Immature natural killer cell (primary cell): ENCODE data around the gene CGB2. TPM values are rescaled to one million over a fixed set of nuclear protein-coding genes. Genes with fewer than 3 reads are reported as not detected.

Source experiments
- DNase-seq, 3 donors: peaks; one replicate each; pipeline ENCODE4 v3.0.0; 2022; ENCODE audit warnings: mixed read lengths in 1 of 3
- H3K27ac Mint-ChIP-seq, 6 donors: one replicate each; pipeline ENCODE4 v1.8.0; 2020; ENCODE audit warnings: mixed read lengths in 6 of 6, mild to moderate bottlenecking in 5 of 6, inconsistent platforms in 4 of 6, moderate library complexity in 3 of 6
- H3K27me3 Mint-ChIP-seq, 3 donors: one replicate each; pipeline ENCODE4 v1.8.0; 2020 to 2021; ENCODE audit warnings: low read depth in 3 of 3, mild to moderate bottlenecking in 3 of 3, mixed read lengths in 3 of 3, moderate library complexity in 3 of 3, inconsistent platforms in 1 of 3
- H3K36me3 Mint-ChIP-seq, 3 donors: one replicate each; pipeline ENCODE4 v1.8.0; 2020; ENCODE audit warnings: mixed read lengths in 3 of 3, inconsistent platforms in 2 of 3, mild to moderate bottlenecking in 2 of 3
- H3K4me1 Mint-ChIP-seq, 2 donors: one replicate each; pipeline ENCODE4 v1.8.0; 2020; ENCODE audit warnings: inconsistent platforms in 2 of 2, mild to moderate bottlenecking in 2 of 2, mixed read lengths in 2 of 2, moderate library complexity in 1 of 2
- H3K4me3 Mint-ChIP-seq, 5 donors: one replicate each; pipeline ENCODE4 v1.8.0; 2020; ENCODE audit warnings: mild to moderate bottlenecking in 5 of 5, mixed read lengths in 5 of 5, inconsistent platforms in 3 of 5, moderate library complexity in 3 of 5
- H3K9me3 Mint-ChIP-seq, 6 donors: one replicate each; pipeline ENCODE4 v1.8.0; 2020; ENCODE audit warnings: mild to moderate bottlenecking in 6 of 6, mixed read lengths in 6 of 6, inconsistent platforms in 4 of 6, moderate library complexity in 3 of 6
- polyA plus RNA-seq, 3 donors: library from polyadenylated mRNA; unstranded; fragments of 300-500 nt; fragmentation: Illumina TruSeq; gene quantifications; one replicate each; pipeline ENCODE4 v1.2.3, GENCODE V29; 2021

The CGB2 gene
- polyA plus RNA-seq, 3 donors from 2014 or later = not detected

GRCh38 chr19:48993175-48994034 is 38.3 kb upstream of the CGB2 start, which contains the start of the genes GYS1 and RUVBL2:
Gene GYS1, minus strand, starts transcription at chr19:48993309. Its CDS starts 197 bp downstream, at chr19:48993112.
Gene RUVBL2, plus strand, starts transcription at chr19:48993887. Its CDS starts 25 bp downstream, at chr19:48993912.
- H3K9me3 Mint-ChIP-seq = no peaks in the 10 kb centered on the region
- peaks cover 27 to 38% of the 10 kb centered on the region in 2 donors for H3K4me1 Mint-ChIP-seq
- H3K27me3 Mint-ChIP-seq = peaks cover 4 to 5% (median 5%) of the 10 kb centered on the region in 3 donors
- H3K36me3 Mint-ChIP-seq = peaks cover 4 to 8% (median 5%) of the 10 kb centered on the region in 3 donors
- H3K27ac Mint-ChIP-seq = peak within 1 kb of the TSS; percentile 90 to 99 (median 96)
- peak within 1 kb of the TSS; percentile 91 to 99 (median 95) for H3K4me3 Mint-ChIP-seq
- peak; percentile 99 to 100 (median 100) for DNase-seq

- no peaks in the 10 kb centered on the region for H3K9me3 Mint-ChIP-seq
- H3K27ac Mint-ChIP-seq = peak overlapping the region; percentile 90 to 99 (median 96)
- H3K36me3 Mint-ChIP-seq = peaks cover 0 to 4% (median 0%) of the 10 kb centered on the region in 3 donors
- no peak for DNase-seq
- peaks cover 4 to 5% (median 5%) of the 10 kb centered on the region in 3 donors for H3K27me3 Mint-ChIP-seq
- H3K4me1 Mint-ChIP-seq = peaks cover 27 to 38% of the 10 kb centered on the region in 2 donors
- H3K4me3 Mint-ChIP-seq = peak overlapping the region; percentile 91 to 99 (median 95)
These were observed 37.7 kb upstream of the CGB2 start for GRCh38 chr19:48994035-48994386.

- H3K4me3 Mint-ChIP-seq = no peak overlapping the region
- H3K27ac Mint-ChIP-seq = peak overlapping the region in 1 of 6 donors; percentile 21
- H3K27me3 Mint-ChIP-seq = peaks cover 0 to 5% (median 4%) of the 10 kb centered on the region in 3 donors
- no peaks in the 10 kb centered on the region for H3K9me3 Mint-ChIP-seq
- no peaks in the 10 kb centered on the region for H3K36me3 Mint-ChIP-seq
- DNase-seq = peak in 2 of 3 donors; percentile 14 to 30
- H3K4me1 Mint-ChIP-seq = peaks cover 18 to 33% of the 10 kb centered on the region in 2 donors
These were observed 33.7 kb upstream of the CGB2 start for GRCh38 chr19:48997972-48998371.

GRCh38 chr19:48999481-49000325 is 32.0 kb upstream of the CGB2 start:
- Mint-ChIP-seq H3K9me3 (no peaks in the 10 kb centered on the region), H3K36me3 (peaks cover 3 to 6% (median 4%) of the 10 kb centered on the region in 3 donors), H3K27ac (no peak overlapping the region), H3K4me1 (peaks cover 8 to 21% of the 10 kb centered on the region in 2 donors), H3K4me3 (no peak overlapping the region), H3K27me3 (no peaks in the 10 kb centered on the region)
- DNase-seq = peak; percentile 29 to 49 (median 34)

- H3K27ac Mint-ChIP-seq = no peak overlapping the region
- H3K4me1 Mint-ChIP-seq = peaks cover 1 to 8% of the 10 kb centered on the region in 2 donors
- no peak overlapping the region for H3K4me3 Mint-ChIP-seq
- DNase-seq = no peak
- H3K27me3 Mint-ChIP-seq = no peaks in the 10 kb centered on the region
- H3K36me3 Mint-ChIP-seq = peaks cover 3 to 14% (median 7%) of the 10 kb centered on the region in 3 donors
- H3K9me3 Mint-ChIP-seq = no peaks in the 10 kb centered on the region
These were observed 27.6 kb upstream of the CGB2 start for GRCh38 chr19:49004133-49004532.

- H3K4me3 Mint-ChIP-seq = no peak overlapping the region
- no peaks in the 10 kb centered on the region for H3K4me1 Mint-ChIP-seq
- peaks cover 0 to under 1% (median 0%) of the 10 kb centered on the region in 3 donors for H3K27me3 Mint-ChIP-seq
- H3K9me3 Mint-ChIP-seq = no peaks in the 10 kb centered on the region
- no peak overlapping the region for H3K27ac Mint-ChIP-seq
- peaks cover 3 to 17% (median 7%) of the 10 kb centered on the region in 3 donors for H3K36me3 Mint-ChIP-seq
- DNase-seq = no peak
These were observed 26.6 kb upstream of the CGB2 start for GRCh38 chr19:49004964-49005614.

DNA sequence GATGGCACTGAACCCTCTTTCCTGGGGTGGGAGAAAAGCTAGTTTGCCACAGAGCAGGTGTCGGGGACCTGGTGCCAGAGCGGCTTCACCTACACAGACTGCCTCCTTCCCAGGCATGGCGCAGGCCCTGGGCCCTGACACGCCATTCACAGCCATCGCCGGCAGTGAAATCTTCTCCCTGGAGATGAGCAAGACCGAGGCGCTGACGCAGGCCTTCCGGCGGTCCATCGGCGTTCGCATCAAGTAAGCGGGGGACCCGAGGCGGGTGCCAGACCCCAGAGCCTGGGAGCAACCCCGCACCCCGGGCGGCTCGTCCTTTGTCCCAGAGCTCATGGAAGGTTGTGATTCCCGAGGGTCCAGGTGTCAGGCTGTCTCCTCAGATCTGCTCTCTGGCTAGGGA is 24.8 kb upstream of the CGB2 start:
- Mint-ChIP-seq H3K36me3 (peaks cover 3 to 21% (median 11%) of the 10 kb centered on the region in 3 donors), H3K27ac (no peak overlapping the region), H3K4me1 (no peaks in the 10 kb centered on the region), H3K9me3 (no peaks in the 10 kb centered on the region), H3K4me3 (no peak overlapping the region), H3K27me3 (peaks cover 0 to 1% (median 0%) of the 10 kb centered on the region in 3 donors)
- no peak for DNase-seq

GRCh38 chr19:49009828-49010227 is 21.9 kb upstream of the CGB2 start:
- Mint-ChIP-seq H3K27me3 (peaks cover 0 to 1% (median 0%) of the 10 kb centered on the region in 3 donors), H3K9me3 (no peaks in the 10 kb centered on the region), H3K27ac (no peak overlapping the region), H3K4me3 (no peak overlapping the region), H3K4me1 (no peaks in the 10 kb centered on the region), H3K36me3 (peaks cover 0 to 15% (median 5%) of the 10 kb centered on the region in 3 donors)
- no peak for DNase-seq

- peaks cover 0 to 1% (median 0%) of the 10 kb centered on the region in 3 donors for H3K27me3 Mint-ChIP-seq
- H3K36me3 Mint-ChIP-seq = peaks cover 0 to 12% (median 4%) of the 10 kb centered on the region in 3 donors
- H3K4me3 Mint-ChIP-seq = no peak overlapping the region
- H3K9me3 Mint-ChIP-seq = no peaks in the 10 kb centered on the region
- no peak for DNase-seq
- H3K27ac Mint-ChIP-seq = peak overlapping the region in 1 of 6 donors; percentile 69
- no peaks in the 10 kb centered on the region for H3K4me1 Mint-ChIP-seq
These were observed 21.2 kb upstream of the CGB2 start for GRCh38 chr19:49010453-49010852.

GRCh38 chr19:49011194-49011593 is 20.5 kb upstream of the CGB2 start:
- H3K27ac Mint-ChIP-seq = no peak overlapping the region
- no peak overlapping the region for H3K4me3 Mint-ChIP-seq
- peaks cover 0 to 12% (median 4%) of the 10 kb centered on the region in 3 donors for H3K36me3 Mint-ChIP-seq
- H3K27me3 Mint-ChIP-seq = peaks cover 0 to 1% (median 0%) of the 10 kb centered on the region in 3 donors
- no peak for DNase-seq
- no peaks in the 10 kb centered on the region for H3K4me1 Mint-ChIP-seq
- H3K9me3 Mint-ChIP-seq = no peaks in the 10 kb centered on the region

DNA sequence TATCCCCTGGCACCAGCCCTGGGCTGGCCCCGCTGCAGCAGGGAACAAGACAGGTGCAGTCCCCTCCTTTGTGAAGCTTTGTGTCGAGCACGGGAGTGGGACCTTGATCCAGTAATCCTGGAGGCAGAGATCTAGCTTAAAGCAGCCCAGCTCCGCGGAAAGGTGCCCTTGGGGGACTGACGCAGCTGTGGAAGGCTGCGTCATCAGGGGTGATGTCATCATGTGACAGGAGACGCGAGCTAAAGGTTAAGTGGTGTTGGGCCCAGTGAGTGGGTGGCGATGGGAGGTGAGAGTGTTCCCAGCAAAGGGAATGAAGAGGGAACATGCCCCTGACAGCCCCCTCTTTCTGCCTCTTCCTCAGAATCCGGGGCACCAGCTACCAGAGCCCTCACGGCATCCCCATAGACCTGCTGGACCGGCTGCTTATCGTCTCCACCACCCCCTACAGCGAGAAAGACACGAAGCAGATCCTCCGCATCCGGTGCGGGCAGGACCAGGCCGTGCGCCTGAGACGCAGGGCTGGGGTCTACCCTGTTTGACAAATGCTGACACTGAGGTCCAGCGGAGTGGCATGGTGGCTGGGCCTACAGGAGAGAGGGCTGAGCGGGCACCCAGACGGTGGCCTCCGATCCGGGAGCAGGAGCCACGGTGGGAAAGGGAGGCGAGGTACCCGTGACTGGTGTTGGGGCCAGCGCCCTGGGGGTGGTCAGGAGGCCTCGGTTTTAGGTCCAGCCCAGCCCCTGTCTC is 17.4 kb upstream of the CGB2 start:
- H3K4me3 Mint-ChIP-seq = no peak overlapping the region
- peaks cover 11 to 16% of the 10 kb centered on the region in 2 donors for H3K4me1 Mint-ChIP-seq
- H3K27ac Mint-ChIP-seq = no peak overlapping the region
- DNase-seq = no peak
- no peaks in the 10 kb centered on the region for H3K9me3 Mint-ChIP-seq
- peaks cover 0 to 4% (median 1%) of the 10 kb centered on the region in 3 donors for H3K27me3 Mint-ChIP-seq
- H3K36me3 Mint-ChIP-seq = peaks cover 0 to 7% (median 4%) of the 10 kb centered on the region in 3 donors

DNA sequence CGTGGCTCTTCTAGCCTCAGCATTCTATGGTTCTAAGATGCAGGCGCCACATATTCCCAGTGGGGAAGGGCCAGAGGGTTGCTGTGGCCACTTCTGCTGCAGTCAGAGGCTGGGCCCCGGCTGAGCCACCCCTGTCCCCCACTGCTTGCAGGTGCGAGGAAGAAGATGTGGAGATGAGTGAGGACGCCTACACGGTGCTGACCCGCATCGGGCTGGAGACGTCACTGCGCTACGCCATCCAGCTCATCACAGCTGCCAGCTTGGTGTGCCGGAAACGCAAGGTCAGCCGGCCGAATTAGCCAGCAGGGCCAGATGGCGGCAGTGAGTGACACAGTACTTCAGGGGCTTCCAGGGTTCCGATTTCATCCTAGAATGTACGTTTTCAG is 16.8 kb upstream of the CGB2 start:
- no peak overlapping the region for H3K27ac Mint-ChIP-seq
- H3K4me3 Mint-ChIP-seq = no peak overlapping the region
- H3K36me3 Mint-ChIP-seq = peaks cover 0 to 4% (median 4%) of the 10 kb centered on the region in 3 donors
- H3K4me1 Mint-ChIP-seq = peaks cover 17 to 19% of the 10 kb centered on the region in 2 donors
- no peaks in the 10 kb centered on the region for H3K9me3 Mint-ChIP-seq
- H3K27me3 Mint-ChIP-seq = peaks cover 0 to 6% (median 1%) of the 10 kb centered on the region in 3 donors
- no peak for DNase-seq
